Eye (tissue), 1 donor: Measurements from ENCODE around the gene CKMT1B.
"Not testable (repeated sequence)": the region's sequence is repeated elsewhere in the genome, so short reads cannot be mapped to it uniquely, and the experiment has no call there.

ENCODE experiments used
- DNase-seq: peaks from one replicate; pipeline ENCODE4 v3.0.0-alpha.2; 2015

The CKMT1B gene

GRCh38 chr15:43638464-43639204 is 44.8 kb downstream of the CKMT1B start:
- DNase-seq = not testable (repeated sequence)
